Measurements from ENCODE around the gene BATF3.

BATF3 gene

GRCh38 chr1:212669600-212669999, 30.0 kb downstream of the BATF3 start:
- DNase-seq (ENCODE audit: low read depth in 2 of 2): no peak
- H3K4me3 ChIP-seq (replicated peaks in 1 of 2; ENCODE audit: low read depth in 2 of 2, low read length in 2 of 2): no peak overlapping the region
- TF ChIP-seq CTCF (IDR thresholded peaks at IDR 0.05; ENCODE audit: low read depth, low read length): no peak

DNA sequence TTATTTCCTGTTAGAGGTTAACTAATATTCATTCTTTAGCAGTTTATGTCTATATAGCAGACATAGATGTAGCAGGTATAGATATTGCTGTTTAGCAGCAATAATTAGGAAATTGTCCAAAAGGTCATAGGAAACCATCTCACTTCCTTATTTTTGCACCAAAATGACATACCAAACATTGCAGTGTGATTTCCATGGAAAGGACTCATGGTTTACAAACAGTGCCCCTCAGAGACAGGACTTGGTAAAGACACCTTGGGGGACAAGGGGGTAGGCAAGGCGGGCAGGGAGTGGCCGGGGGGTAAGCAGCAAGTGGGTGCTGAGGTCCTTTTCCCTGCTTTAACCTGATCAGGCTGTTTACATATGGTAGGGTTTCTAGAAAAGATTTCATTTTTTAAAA, 30.5 kb downstream of the BATF3 start:
- peak; percentile 34 to 44 for DNase-seq (ENCODE audit: low read depth in 2 of 2)
- H3K4me3 ChIP-seq (replicated peaks in 1 of 2; ENCODE audit: low read depth in 2 of 2, low read length in 2 of 2): no peak overlapping the region
- TF ChIP-seq CTCF (IDR thresholded peaks at IDR 0.05; ENCODE audit: low read depth, low read length): peak; percentile 15

DNA sequence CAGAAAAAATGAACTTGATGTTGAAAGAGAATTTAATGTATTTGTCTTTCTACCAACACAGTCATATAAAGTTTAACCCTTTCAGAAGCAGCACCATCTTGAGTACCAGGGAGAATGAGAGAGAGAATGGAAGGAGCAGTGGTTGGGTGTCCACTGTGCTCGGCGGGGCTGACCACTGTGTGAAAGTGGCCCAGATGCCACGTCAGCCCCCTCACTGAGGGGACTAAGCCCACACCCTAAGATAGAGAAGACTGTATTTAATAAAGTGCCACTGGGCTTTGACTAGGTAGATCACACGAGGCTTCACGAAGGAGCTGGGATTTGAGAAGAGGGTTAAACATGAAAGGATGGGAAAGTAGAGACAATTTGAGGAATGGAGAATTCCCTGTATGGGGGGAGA, 31.2 kb downstream of the BATF3 start:
- DNase-seq (ENCODE audit: low read depth in 2 of 2): no peak
- TF ChIP-seq CTCF (IDR thresholded peaks at IDR 0.05; ENCODE audit: low read depth, low read length): no peak
- H3K4me3 ChIP-seq (replicated peaks in 1 of 2; ENCODE audit: low read depth in 2 of 2, low read length in 2 of 2): no peak overlapping the region

- peak overlapping the region; percentile 3 to 32 for H3K4me3 ChIP-seq (replicated peaks in 1 of 2; ENCODE audit: low read depth in 2 of 2, low read length in 2 of 2)
- peak; percentile 94 to 98 for DNase-seq (ENCODE audit: low read depth in 2 of 2)
- TF ChIP-seq CTCF (IDR thresholded peaks at IDR 0.05; ENCODE audit: low read depth, low read length): no peak
These were observed 32.2 kb downstream of the BATF3 start for GRCh38 chr1:212667223-212668139.

DNA sequence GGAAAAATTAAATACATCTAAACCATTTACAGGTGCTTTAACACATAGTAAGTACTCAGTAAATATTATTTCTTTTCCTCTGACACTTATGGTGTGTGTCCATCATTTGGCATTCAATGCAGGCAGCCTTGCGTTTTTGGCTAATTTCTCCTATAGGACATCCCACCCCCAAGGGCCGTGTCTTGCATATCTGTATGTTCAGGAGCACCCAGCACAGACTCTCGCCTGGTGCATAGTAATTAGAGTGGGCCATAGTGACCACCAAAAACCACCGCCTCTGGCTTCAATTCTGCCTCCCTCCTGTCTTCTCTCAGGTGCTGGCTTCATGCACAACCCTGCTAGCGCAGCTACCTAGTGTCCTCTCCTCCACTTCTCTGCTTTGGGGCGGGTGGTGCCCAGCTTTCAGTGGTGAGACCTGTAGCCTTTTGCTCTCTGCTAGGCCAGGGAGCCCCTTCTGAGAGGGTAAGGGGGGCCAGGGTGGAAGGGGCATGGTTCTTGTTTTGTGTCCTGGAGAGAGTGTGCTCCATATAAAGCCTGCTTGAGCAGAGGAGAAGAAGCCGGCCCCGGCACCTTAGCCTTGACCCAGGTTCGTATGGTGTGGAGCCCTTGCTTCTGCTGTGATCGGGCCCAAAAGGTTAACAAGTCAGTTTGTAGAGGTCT, 33.4 kb downstream of the BATF3 start:
- no peak for TF ChIP-seq CTCF (IDR thresholded peaks at IDR 0.05; ENCODE audit: low read depth, low read length)
- no peak overlapping the region for H3K4me3 ChIP-seq (replicated peaks in 1 of 2; ENCODE audit: low read depth in 2 of 2, low read length in 2 of 2)
- DNase-seq (ENCODE audit: low read depth in 2 of 2): no peak

DNA sequence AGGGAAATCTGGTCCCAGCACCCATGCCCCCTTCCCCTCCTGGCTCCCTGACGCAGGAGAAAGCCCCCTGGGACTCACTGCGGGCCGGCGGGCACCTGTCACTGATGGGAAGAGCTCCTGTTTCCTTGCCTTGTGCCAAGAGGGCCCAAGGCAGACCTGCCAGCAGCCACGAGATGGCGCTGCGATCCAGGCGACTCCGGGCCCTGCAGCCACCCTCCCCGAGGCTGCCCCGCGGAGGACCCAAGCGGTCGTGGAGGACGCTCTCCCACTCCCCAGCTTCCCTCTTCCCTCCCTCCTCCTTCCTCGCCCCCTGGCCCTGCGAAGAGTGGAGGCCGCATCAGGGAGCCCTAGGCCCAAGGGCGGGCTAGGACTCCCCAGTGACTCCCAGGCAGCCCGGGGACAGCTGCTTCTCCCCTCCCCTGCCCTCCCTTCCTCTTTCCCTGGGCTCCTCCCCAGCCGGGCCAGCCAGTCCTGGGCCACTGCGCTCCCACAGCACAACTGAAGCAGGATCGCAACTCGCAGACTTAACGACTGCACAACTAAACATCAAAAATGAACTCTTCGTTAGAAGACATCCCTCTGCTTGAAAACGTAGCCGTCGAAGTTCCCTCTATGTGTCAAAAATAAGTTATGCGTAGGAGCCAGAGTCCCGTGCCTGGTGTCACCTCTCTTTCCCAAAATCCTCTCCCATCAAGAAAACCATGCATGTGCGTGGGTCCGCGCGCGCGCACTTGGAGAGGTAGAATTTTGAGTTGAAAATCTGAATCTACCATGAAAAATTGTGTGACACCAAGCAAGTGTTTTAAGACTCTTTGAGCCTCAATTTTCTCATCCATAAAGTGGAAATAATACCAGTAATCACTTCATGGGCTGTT, 34.2 kb downstream of the BATF3 start:
- H3K4me3 ChIP-seq (replicated peaks in 1 of 2; ENCODE audit: low read depth in 2 of 2, low read length in 2 of 2): peak overlapping the region; percentile 53 to 62
- TF ChIP-seq CTCF (IDR thresholded peaks at IDR 0.05; ENCODE audit: low read depth, low read length): peak; percentile 94
- DNase-seq (ENCODE audit: low read depth in 2 of 2): peak; percentile 87
